HCT116 (cell line): ENCODE measurements around the gene HOTAIR. TPM values are rescaled to one million over a fixed set of nuclear protein-coding genes. Genes with fewer than 3 reads are reported as not detected.

Experiments used
- ATAC-seq: fragments of 200-7000 bp; cut with Tn5 transposase; 2 replicates; pipeline ENCODE4 v1.9.1; 2020; ENCODE audit warnings: mild to moderate bottlenecking, moderate library complexity
- BruUV-seq: library from RNA; stranded (reverse); fragments of 400-500 nt; replicated peaks from 2 replicates; lab custom pipeline; 2021; lab: Mats Ljungman, UMichigan
- CTCF ChIA-PET: fragments of 300-600 bp; sonication (Branson Sonifier 250); formaldehyde crosslinking; loops from one replicate; lab custom pipeline; 2021; ENCODE audit warnings: antibody characterized with exemption; lab: Charles Lee
- POLR2A ChIA-PET: fragments of 300-600, 350-600 bp; sonication (Branson Sonifier 250); formaldehyde crosslinking; loops from one replicate; lab custom pipeline; 2021; ENCODE audit warnings: antibody characterized with exemption; lab: Charles Lee
- RAD21 ChIA-PET, 2 experiments: fragments of 300-600 bp; sonication (Branson Sonifier 250); formaldehyde crosslinking; loops; one replicate each; lab custom pipeline; 2023; ENCODE audit warnings: low total read pairs in 2 of 2; ENCODE audit not compliant: uncharacterized antibody in 2 of 2, unreplicated experiment in 2 of 2, low non-redundant PET in 1 of 2; lab: Charles Lee
- DNase-seq: peaks from one replicate; pipeline ENCODE4 v3.0.0-alpha.2; 2010; ENCODE audit warnings: low read depth, low spot score
- H2AFZ ChIP-seq: fragments of 200-600 bp; shearing (Covaris generic), sonication (generic); 2 replicates; pipeline ENCODE4 v1.6.1; 2017; ENCODE audit warnings: low read depth, mixed run types, mixed read lengths, antibody characterized with exemption, low read length; ENCODE audit not compliant: poor library complexity, severe bottlenecking
- H3K27ac ChIP-seq: 2 replicates; pipeline ENCODE4 v1.5.1; 2012; ENCODE audit warnings: low read depth, low read length
- H3K27me3 ChIP-seq: fragments of 200-600 bp; sonication (generic); 2 replicates; pipeline ENCODE4 v1.6.1; 2016; ENCODE audit warnings: mixed run types, low read length, mixed read lengths; ENCODE audit not compliant: insufficient read depth
- H3K36me3 ChIP-seq, 2 experiments: fragments of 200-500 bp in 1 of 2; fragments of 200-600 bp in 1 of 2; sonication (Bioruptor generic) in 1 of 2; sonication (generic) in 1 of 2; 2 replicates each; pipeline versions ENCODE4 v1.5.1 to v1.6.1; 2014 to 2016; ENCODE audit warnings: low read length in 2 of 2, inconsistent platforms in 1 of 2, mixed read lengths in 1 of 2, mixed run types in 1 of 2; ENCODE audit not compliant: insufficient read depth in 2 of 2, control insufficient read depth in 1 of 2
- H3K4me1 ChIP-seq, 2 experiments: fragments of 200-600 bp in 1 of 2; sonication (generic) in 1 of 2; 2 replicates each; pipeline versions ENCODE4 v1.5.1 to v1.6.1; 2012 to 2017; ENCODE audit warnings: low read length in 2 of 2, inconsistent platforms in 1 of 2, mild to moderate bottlenecking in 1 of 2, mixed read lengths in 1 of 2, mixed run types in 1 of 2, moderate library complexity in 1 of 2; ENCODE audit not compliant: insufficient read depth in 2 of 2, control insufficient read depth in 1 of 2
- H3K4me2 ChIP-seq: fragments of 200-600 bp; sonication (generic); 2 replicates; pipeline ENCODE4 v1.6.1; 2017; ENCODE audit warnings: mixed run types, low read length, mixed read lengths
- H3K4me3 ChIP-seq, 2 experiments: fragments of 200-600 bp in 1 of 2; sonication (generic) in 1 of 2; replicated peaks in 1 of 2; 2 replicates each; pipeline ENCODE4 v1.5.1; 2011 to 2016; ENCODE audit warnings: low read length in 2 of 2, control low read depth in 1 of 2, low read depth in 1 of 2, mild to moderate bottlenecking in 1 of 2, mixed read lengths in 1 of 2, mixed run types in 1 of 2
- H3K79me2 ChIP-seq: fragments of 200-600 bp; sonication (generic); 2 replicates; pipeline ENCODE4 v1.6.1; 2017; ENCODE audit warnings: mild to moderate bottlenecking, mixed run types, low read length, moderate library complexity, mixed read lengths; ENCODE audit not compliant: insufficient read depth
- H3K9ac ChIP-seq: fragments of 200-600 bp; sonication (generic); 2 replicates; pipeline ENCODE4 v1.6.1; 2016; ENCODE audit warnings: low read length, mixed read lengths
- H3K9me2 ChIP-seq: fragments of 200-600 bp; sonication (generic), shearing (Covaris generic); 2 replicates; pipeline ENCODE4 v1.6.1; 2017; ENCODE audit warnings: mixed run types, mild to moderate bottlenecking, moderate library complexity; ENCODE audit not compliant: insufficient read depth
- H3K9me3 ChIP-seq, 2 experiments: fragments of 200-500 bp in 1 of 2; fragments of 200-600 bp in 1 of 2; sonication (Bioruptor generic) in 1 of 2; sonication (generic) in 1 of 2; 2 replicates each; pipeline ENCODE4 v1.6.1; 2014 to 2017; ENCODE audit warnings: low read length in 2 of 2, mixed read lengths in 2 of 2, inconsistent platforms in 1 of 2, low read depth in 1 of 2, mild to moderate bottlenecking in 1 of 2, mixed run types in 1 of 2, moderate library complexity in 1 of 2; ENCODE audit not compliant: control insufficient read depth in 1 of 2, insufficient read depth in 1 of 2
- H4K20me1 ChIP-seq: fragments of 200-600 bp; sonication (generic), shearing (Covaris generic); 2 replicates; pipeline ENCODE4 v1.6.1; 2017; ENCODE audit warnings: mixed run types, mild to moderate bottlenecking, moderate library complexity; ENCODE audit not compliant: insufficient read depth
- ATF3 ChIP-seq: IDR thresholded peaks from 2 replicates; pipeline ENCODE4 v1.6.1; 2012
- CBX3 ChIP-seq: IDR thresholded peaks from 2 replicates; pipeline ENCODE4 v1.6.1; 2012; ENCODE audit warnings: low read depth
- CEBPB ChIP-seq: IDR thresholded peaks from 2 replicates; pipeline ENCODE4 v1.6.1; 2012; ENCODE audit warnings: low read depth
- CTCF ChIP-seq, 3 experiments: fragments of 200-600 bp in 1 of 3; sonication (generic) in 1 of 3; IDR thresholded peaks in 2 of 3; conservative IDR thresholded peaks in 1 of 3; 2 replicates each; pipeline ENCODE4 v1.5.1; 2012 to 2017; ENCODE audit warnings: low read depth in 2 of 3, low read length in 2 of 3, antibody characterized with exemption in 1 of 3, borderline replicate concordance in 1 of 3, control low read depth in 1 of 3, mild to moderate bottlenecking in 1 of 3, mixed read lengths in 1 of 3, mixed run types in 1 of 3, moderate library complexity in 1 of 3; ENCODE audit not compliant: insufficient read depth in 1 of 3
- EGR1 ChIP-seq: IDR thresholded peaks from 2 replicates; pipeline ENCODE4 v1.6.1; 2012; ENCODE audit warnings: low read depth
- FOSL1 ChIP-seq: IDR thresholded peaks from 2 replicates; pipeline ENCODE4 v1.6.1; 2012; ENCODE audit warnings: low read depth
- JUND ChIP-seq: IDR thresholded peaks from 2 replicates; pipeline ENCODE4 v1.6.1; 2012
- MAX ChIP-seq: IDR thresholded peaks from 2 replicates; pipeline ENCODE4 v1.6.1; 2012
- POLR2A ChIP-seq: IDR thresholded peaks from 2 replicates; pipeline ENCODE4 v1.7.0; 2011; ENCODE audit warnings: borderline replicate concordance; ENCODE audit not compliant: insufficient read depth, insufficient read length; ENCODE audit errors: extremely low read depth
- POLR2AphosphoS5 ChIP-seq: IDR thresholded peaks from 2 replicates; pipeline ENCODE4 v1.6.1; 2011; ENCODE audit warnings: mild to moderate bottlenecking, low read depth, low read length, moderate library complexity
- RAD21 ChIP-seq: IDR thresholded peaks from 2 replicates; pipeline ENCODE4 v1.6.1; 2012; ENCODE audit warnings: low read depth, mild to moderate bottlenecking
- REST ChIP-seq: IDR thresholded peaks from 2 replicates; pipeline ENCODE4 v1.6.1; 2012; ENCODE audit warnings: low read depth
- SIN3A ChIP-seq: IDR thresholded peaks from 2 replicates; pipeline ENCODE4 v1.6.1; 2012; ENCODE audit warnings: low read depth
- SP1 ChIP-seq: IDR thresholded peaks from 2 replicates; pipeline ENCODE4 v1.6.1; 2012; ENCODE audit warnings: low read depth
- SRF ChIP-seq: IDR thresholded peaks from 2 replicates; pipeline ENCODE4 v1.6.1; 2012; ENCODE audit warnings: low read depth
- TCF7L2 ChIP-seq: IDR thresholded peaks from 2 replicates; pipeline ENCODE4 v1.7.0; 2011; ENCODE audit warnings: borderline replicate concordance, inconsistent platforms; ENCODE audit not compliant: insufficient read depth, insufficient read length; ENCODE audit errors: extremely low read depth
- ZBTB33 ChIP-seq: IDR thresholded peaks from 2 replicates; pipeline ENCODE4 v1.6.1; 2011; ENCODE audit warnings: mild to moderate bottlenecking, low read length, moderate library complexity; ENCODE audit not compliant: insufficient replicate concordance; ENCODE audit errors: extremely low read depth
- ZFX ChIP-seq: fragments of 450-650 bp; IDR thresholded peaks from 2 replicates; pipeline ENCODE4 v1.6.1; 2017
- ZNF274 ChIP-seq: fragments of 200-500 bp; sonication (Bioruptor generic); IDR thresholded peaks from 2 replicates; pipeline ENCODE4 v1.6.1; 2014; ENCODE audit warnings: mild to moderate bottlenecking, low read depth, low read length, inconsistent platforms
- intact Hi-C: fragments of 100-400 bp; cut with micrococcal nuclease; formaldehyde crosslinking; loops from 2 replicates; pipeline ENCODE4 v1.10.0; 2022
- total RNA-seq: library from RNA; stranded (reverse); gene quantifications from one replicate; pipeline ENCODE4 v1.2.1, GENCODE V29; 2021; ENCODE audit not compliant: unreplicated experiment

Gene HOTAIR
- total RNA-seq, 1 experiment from 2014 or later = 0.25 TPM

GRCh38 chr12:53963005-53963404 lies 11.7 kb downstream of the HOTAIR start:
- Histone ChIP-seq H3K9me2 (no peaks in the 10 kb centered on the region), H3K4me3 (no peak overlapping the region), H4K20me1 (no peaks in the 10 kb centered on the region), H3K4me2 (no peak overlapping the region), H3K4me1 (no peaks in the 10 kb centered on the region), H3K9me3 (no peaks in the 10 kb centered on the region), H3K79me2 (no peaks in the 10 kb centered on the region), H2AFZ (no peak overlapping the region), H3K27me3 (no peaks in the 10 kb centered on the region), H3K27ac (no peak overlapping the region), H3K9ac (no peak overlapping the region), H3K36me3 (no peaks in the 10 kb centered on the region)
- no peak for TF ChIP-seq REST
- no peak for TF ChIP-seq CEBPB
- no peak for TF ChIP-seq FOSL1
- TF ChIP-seq ZFX = no peak
- TF ChIP-seq RAD21 = no peak
- no peak for TF ChIP-seq POLR2A
- no peak for TF ChIP-seq JUND
- TF ChIP-seq CTCF (IDR thresholded peaks at IDR 0.05 in 2 of 3, conservative IDR thresholded peaks at IDR 0.05 in 1 of 3; ENCODE audit: borderline replicate concordance in 1 of 3, insufficient read depth in 1 of 3, low read depth in 2 of 3, low read length in 2 of 3) = no peak
- TF ChIP-seq SRF = no peak
- TF ChIP-seq SP1 = no peak
- no peak for TF ChIP-seq ATF3
- no peak for TF ChIP-seq TCF7L2
- no peak for TF ChIP-seq SIN3A
- TF ChIP-seq MAX = no peak
- TF ChIP-seq ZNF274 = no peak
- no peak for TF ChIP-seq ZBTB33
- TF ChIP-seq CBX3 = no peak
- TF ChIP-seq EGR1 = no peak
- TF ChIP-seq POLR2AphosphoS5 = no peak
- DNase-seq (no peak), ATAC-seq (no peak)
- no TSS peak for BruUV-seq
- POLR2A ChIA-PET = no interaction called here
- RAD21 ChIA-PET = no interaction called here
- intact Hi-C loops = no loop called here
- CTCF ChIA-PET = no interaction called here
